Skeletal muscle satellite cell (primary cell): ENCODE results near the gene SLC44A5. TPM values are rescaled to one million over a fixed set of nuclear protein-coding genes. Genes with fewer than 3 reads are reported as not detected.

Experiments used
- small RNA-seq: library from RNA; depleted of rRNA; stranded (forward); fragments of <200 nt; gene quantifications from one replicate; pipeline ENCODE3, GENCODE V24; 2012

Gene SLC44A5

Small RNA genes within 50 kb of the gene (small RNA-seq; reads per million reads assigned to genes)
- gene RNU6-503P (not detected), gene RNU6-622P (not detected)
